ENCODE results near the gene LGALS7.
"Not testable (repeated sequence)": the region's sequence is repeated elsewhere in the genome, so short reads cannot be mapped to it uniquely, and the experiment has no call there.

Gene LGALS7

DNA sequence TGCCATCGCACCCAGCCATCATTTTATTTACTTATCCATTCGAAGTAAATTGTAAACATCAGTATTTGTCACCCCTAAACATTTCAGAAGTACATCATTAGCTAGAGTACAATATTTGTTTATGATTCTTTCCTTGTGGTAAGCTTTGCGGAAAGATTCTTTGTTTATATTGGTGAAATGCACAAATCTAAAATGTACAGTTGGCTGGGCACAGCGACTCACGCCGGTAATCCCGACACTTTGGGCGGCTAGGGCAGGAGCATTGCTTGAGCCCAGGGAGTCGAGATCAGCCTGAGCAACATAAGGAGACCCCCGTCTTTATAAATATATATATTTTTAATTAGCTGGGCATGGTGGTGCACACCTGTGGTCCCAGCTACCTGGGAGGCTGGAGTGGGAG is 25.8 kb upstream of the LGALS7 start:
- DNase-seq (ENCODE audit: low read depth in 2 of 2) = no peak

DNA sequence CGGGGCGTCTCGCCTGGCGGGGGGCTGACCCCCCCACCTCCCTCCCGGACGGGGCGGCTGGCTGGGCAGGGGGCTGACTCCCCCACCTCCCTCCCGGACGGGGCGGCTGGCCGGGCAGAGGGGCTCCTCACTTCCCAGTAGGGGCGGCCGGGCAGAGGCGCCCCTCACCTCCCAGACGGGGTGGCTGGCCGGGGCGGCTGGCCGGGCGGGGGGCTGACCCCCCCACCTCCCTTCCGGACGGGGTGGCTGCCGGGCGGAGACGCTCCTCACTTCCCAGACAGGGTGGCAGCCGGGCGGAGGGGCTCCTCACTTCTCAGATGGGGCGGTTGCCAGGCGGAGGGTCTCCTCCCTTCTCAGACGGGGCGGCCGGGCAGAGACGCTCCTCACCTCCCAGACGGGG is 24.5 kb upstream of the LGALS7 start:
- DNase-seq (ENCODE audit: low read depth in 2 of 2) = not testable (repeated sequence)

DNA sequence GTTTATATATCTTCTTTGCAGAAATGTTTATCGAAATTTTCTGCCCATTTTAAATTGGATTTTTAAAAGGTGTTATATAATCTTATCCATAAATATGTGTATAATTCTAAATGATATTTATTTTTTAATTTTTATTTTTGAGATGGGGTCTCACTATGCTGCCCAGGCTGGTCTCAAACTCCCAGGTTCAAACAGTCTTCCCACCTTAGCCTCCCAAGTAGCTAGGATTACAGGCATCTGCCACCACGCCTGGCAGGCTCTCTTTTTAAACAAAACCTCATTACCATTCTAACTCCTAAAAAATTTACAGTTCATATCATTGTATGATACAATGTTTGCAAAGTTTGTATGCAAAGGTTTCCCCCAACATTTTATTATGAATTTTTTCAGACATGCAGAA is 22.8 kb upstream of the LGALS7 start:
- DNase-seq (ENCODE audit: low read depth in 2 of 2) = no peak

DNA sequence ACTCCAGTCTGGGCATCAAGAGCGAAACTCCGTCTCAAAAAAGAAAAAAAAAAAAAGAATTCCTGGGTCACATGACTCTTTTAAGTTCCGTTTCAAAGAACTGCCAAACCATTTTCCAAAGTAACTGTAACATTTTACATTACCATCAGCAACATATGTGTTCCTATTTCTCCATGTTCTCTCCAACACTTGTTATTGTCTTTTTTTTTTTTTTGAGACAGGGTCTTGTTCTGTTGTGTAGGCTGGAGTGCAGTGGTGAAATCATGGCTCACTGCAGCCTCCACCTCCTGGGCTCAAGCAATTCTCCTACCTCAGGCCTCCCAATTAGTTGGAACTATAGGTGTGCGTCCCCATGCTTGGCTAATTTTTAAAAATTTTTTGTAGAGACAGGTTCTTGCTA is 22.2 kb upstream of the LGALS7 start:
- no peak for DNase-seq (ENCODE audit: low read depth in 2 of 2)

DNA sequence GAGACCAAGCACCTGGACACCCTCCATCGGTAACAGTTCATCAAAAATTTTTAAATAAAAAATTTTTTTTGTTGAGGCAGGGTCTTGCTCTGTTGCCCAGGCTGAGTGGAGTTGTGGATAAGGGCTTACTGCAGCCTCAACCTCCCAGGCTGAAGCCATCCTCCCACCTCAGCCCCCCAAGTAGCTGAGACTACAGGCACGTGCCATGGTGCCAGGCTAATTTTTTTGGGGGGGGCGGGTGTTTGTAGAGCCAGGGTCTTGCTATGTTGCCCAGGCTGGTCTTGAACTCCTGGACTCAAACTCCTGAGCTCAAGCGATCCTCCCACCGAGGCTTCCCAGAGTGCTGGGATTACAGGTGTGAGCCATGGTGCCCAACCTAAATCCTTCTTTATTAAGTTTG is 20.4 kb upstream of the LGALS7 start:
- DNase-seq (ENCODE audit: low read depth in 2 of 2) = no peak

DNA sequence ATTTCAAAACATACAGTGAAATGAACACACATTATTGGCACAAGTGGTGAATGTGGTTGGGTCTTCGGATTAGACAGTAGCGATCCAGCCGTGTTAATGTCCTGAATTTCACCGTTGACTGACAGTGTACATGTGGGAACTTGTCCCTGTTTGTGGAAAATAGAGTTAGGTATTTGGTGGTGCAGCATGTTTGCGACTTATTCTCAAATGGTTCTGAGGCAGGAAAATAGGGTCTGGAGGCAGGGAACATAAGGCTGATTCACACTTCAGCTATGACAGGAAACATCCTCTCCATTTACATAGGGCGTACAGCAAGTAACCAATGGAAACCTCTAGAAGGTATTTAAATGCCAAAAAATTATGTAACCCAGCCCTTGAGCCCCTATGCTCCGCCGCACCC is 19.9 kb upstream of the LGALS7 start:
- DNase-seq (ENCODE audit: low read depth in 2 of 2) = no peak

DNA sequence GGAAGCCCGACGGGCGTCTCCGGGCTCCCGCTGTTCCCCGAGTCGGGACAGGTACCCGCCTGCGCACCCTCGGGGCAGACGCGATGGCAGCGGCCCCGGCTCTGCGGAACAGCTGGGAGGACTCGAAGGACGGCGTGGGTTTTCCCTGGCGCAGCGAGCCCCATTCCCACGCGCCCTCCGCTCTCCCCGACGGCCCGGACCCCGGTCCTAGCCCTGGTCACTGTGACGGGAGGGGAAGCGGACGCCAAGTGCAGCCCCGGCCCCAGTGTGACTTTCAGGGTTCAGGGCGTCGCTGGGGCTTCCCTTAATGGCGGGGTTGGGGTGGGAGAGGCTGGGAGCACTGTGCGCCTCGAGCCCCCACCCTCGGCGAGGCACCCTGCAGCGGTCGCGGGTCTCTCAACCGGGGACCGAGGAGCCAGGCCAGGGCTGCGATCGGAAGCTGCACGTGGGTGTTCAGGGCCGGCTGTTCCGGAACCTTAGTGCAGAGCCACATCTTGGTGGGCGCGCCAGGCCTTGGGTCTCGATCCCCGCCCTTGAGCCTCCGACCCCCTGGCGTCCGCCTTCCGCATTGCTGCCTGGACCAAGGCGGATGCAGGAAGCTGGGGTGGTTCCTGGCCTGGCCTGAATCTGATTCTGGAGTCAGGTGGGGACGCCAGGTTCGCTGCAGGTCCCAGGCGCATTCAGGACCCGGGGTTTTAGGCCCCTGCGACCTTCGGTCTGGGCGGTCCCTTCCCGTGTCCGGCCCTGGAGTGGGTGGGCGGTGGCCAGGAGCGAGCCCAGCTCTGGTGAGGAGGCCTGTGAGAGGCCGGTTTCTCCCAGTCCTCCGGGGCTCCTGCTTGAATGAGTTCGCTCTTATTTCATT is 19.2 kb upstream of the LGALS7 start:
- peak in 1 of 2 donors; percentile 3 for DNase-seq (ENCODE audit: low read depth in 2 of 2)

DNA sequence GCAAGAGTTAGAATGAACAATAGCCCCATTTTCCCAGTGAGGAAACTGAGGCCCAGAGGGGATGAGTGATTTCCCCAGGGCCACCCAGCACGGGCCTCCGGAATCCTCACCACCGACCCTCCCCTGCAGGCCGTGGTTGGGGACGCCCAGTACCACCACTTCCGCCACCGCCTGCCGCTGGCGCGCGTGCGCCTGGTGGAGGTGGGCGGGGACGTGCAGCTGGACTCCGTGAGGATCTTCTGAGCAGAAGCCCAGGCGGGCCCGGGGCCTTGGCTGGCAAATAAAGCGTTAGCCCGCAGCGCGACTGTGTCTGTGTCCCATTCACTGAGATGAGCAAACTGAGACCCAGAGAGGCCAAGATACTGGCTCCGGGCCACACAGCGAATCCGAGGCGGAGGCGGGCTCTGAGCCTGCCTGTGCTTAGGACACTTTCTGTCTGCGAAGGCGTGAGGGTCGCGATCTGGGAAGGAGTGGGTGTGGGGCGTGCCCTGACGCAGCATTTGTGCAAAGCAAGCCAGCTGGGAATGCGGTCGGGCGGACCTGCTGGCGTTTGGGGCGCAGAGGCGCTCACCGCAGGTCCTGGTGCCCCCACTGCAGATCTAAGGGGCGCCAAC is 18.2 kb upstream of the LGALS7 start:
- not testable (repeated sequence) for DNase-seq (ENCODE audit: low read depth in 2 of 2)

DNA sequence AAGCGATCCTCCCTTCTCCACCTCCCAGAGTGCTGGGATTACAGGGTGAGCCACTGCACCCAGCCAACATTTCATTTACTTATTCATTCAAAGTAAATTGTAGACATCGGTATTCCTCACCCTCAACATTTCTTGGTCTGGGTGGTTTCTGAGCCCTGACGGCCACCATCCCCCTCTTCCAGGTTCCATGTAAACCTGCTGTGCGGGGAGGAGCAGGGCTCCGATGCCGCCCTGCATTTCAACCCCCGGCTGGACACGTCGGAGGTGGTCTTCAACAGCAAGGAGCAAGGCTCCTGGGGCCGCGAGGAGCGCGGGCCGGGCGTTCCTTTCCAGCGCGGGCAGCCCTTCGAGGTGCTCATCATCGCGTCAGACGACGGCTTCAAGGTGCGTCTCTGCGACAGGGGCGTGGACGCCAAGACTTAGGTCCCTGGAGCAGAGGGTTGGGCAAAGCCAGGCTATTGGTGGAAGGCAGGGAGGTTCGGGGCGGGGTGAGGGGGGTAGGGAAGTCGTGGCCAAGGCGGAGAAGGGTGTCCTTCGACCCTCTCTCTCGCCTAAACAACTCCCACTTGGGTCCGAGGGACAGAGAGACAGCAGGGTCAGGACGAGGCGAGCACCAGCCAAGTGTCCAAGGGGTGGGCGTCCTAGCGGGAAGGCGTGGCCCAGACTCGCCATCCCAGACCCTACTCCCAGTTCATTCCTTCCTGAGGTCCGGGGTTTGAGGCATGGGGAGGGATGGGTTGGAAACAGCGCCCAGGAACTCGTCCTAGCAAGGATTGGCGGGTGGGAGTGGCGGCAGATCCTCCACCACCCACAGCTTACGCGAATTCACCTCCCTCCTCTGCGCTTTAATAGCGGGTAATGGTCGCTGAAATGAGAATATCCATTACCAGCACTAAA is 17.4 kb upstream of the LGALS7 start:
- not testable (repeated sequence) for DNase-seq (ENCODE audit: low read depth in 2 of 2)

DNA sequence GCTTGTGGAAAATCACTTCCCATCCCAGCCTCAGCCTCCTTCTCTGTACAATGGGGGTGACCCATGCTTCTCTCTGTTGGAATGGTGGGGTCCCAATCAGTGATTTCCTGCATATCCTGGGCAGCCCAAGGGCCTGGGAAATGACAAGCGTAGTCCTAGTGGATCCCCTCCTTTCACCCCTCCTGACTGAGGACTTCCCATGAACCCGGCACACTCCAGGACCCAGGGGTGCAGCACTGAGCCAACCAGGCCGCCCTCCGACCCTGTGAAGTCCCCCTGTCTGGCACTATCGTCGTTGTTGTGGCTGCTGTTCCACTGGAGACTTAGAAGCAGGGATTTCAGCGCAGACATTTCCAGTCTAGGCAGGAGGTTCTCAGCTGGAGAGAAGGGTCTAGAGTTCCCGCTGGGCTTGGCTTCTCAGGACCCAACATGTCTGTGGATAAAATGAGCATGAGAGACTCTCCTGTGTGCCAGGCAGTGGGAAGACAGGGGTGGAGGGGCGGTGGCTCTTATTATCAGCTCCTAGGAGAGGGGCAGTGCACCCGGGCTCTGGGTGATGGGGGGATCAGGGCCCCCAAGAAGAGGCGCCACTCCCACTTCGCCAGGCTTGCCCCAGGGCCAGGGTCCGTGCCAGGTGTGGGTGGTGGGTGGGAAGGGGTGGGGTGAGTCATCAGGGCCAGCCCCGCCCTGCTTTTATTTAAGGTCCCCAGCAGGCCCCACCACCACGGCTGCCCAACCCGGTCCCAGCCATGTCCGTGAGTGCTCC is 15.3 kb upstream of the LGALS7 start, which contains the start of gene LGALS7B:
Gene LGALS7B, plus strand, starts transcription at position 723 of the 766 bp plus-strand sequence. Its CDS starts 27 bp downstream, at position 750.
- DNase-seq (ENCODE audit: low read depth in 2 of 2) = no peak

DNA sequence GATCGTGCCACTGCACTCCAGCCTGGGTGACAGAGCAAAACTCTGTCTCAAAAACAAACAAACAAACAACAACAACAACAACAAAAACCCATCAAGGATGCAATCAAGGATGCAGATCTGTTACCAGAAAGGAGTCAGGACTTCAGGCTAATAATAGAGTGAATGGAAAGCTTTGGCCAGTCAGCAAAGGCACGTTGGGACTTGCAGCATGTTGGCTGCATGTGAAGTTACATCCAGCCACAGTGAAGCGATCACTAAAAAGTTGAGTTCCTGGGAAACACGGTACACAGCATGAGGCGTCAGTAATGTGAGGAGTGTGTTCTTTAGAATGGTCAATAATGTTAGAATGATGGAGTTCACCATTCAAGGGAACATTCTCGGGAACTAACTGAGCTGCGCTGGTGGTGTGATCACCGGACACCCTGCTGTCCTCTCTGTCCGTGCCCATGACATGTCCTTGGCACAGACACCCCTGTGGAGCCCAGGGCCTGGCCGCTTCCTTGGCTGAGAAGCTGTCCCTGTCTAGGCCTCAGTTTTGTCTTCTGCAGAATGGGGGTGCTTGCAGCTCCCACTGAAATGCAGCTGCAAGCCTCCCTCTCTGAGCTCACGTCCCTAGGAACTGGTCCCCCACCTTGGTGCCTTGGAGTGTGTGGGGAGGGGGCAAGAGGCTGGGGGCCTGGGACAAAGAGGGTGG is 13.4 kb upstream of the LGALS7 start:
- no peak for DNase-seq (ENCODE audit: low read depth in 2 of 2)

DNA sequence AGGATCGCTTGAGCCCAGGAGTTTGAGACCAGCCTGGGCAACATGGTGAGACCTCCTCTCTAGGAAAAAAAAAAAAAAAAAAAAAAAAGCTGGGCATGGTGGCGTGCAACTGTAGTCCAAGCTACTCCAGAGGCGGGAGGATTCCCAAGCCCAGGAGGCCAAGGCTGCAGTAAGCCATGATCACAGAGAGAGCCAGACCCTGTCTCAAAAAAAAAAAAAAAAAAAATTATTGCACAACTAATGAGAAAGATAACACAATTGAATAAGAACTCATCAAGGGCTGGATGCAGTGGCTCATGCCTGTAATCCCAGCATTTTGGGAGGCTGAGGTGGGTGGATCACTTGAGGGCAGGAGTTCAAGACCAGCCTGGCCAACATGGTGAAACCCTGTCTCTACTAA is 12.7 kb upstream of the LGALS7 start:
- DNase-seq (ENCODE audit: low read depth in 2 of 2) = not testable (repeated sequence)

DNA sequence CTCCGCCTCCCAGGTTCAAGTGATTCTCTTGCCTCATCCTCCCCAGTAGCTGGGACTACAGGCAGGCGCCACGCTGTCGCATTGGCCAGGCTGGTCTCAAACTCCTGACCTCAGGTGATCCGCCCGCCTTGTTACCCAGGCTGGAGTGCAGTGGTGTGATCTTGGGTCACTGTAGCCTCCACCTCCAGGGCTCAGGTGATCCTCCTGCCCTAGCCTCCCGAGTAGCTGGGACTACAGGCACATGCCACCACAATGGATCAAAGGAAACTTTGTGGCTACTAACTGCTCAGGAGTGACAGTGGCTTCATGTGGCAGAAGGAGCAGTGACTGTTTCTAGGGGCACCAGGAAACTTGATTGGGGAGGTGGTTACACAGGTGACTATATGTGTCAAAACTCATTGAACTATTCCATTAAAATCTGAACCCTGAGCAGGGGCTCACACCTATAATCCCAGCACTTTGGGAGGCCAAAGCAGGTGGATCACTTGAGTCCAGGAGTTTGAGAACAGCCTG is 11.9 kb upstream of the LGALS7 start:
- no peak for DNase-seq (ENCODE audit: low read depth in 2 of 2)

DNA sequence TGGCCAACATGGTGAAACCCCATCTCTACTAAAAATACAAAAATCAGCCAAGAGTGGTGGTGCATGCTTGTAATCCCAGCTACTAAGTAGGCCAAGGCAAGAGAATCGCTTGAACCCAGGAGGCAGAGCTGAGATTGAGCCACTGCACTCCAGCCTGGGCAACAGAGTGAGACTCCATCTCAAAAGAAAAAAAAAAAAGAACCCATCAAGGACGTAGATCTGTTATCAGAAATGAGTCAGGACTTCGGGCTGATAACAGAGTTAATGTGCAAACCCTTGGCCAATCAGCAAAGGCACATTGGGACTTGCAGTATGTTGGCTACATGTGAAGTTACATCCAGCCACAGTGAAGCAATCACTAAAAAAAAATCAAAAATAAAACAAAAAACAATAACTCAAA is 10.9 kb upstream of the LGALS7 start:
- no peak for DNase-seq (ENCODE audit: low read depth in 2 of 2)

DNA sequence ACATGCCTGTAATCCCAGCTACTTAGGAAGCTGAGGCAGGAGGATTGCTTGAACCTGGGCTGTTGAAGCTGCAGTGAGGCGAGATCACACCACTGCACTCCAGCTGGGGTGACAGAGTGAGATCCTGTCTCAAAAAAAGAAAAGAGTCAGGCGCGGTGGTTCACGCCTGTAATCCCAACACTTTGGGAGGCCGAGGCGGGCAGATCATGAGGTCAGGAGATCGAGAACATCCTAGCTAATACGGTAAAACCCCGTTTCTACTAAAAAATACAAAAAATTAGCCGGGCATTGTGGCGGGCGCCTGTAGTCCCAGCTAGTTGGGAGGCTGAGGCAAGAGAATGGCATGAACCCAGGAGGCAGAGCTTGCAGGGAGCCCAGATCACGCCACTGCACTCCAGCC is 8.9 kb upstream of the LGALS7 start:
- not testable (repeated sequence) for DNase-seq (ENCODE audit: low read depth in 2 of 2)

DNA sequence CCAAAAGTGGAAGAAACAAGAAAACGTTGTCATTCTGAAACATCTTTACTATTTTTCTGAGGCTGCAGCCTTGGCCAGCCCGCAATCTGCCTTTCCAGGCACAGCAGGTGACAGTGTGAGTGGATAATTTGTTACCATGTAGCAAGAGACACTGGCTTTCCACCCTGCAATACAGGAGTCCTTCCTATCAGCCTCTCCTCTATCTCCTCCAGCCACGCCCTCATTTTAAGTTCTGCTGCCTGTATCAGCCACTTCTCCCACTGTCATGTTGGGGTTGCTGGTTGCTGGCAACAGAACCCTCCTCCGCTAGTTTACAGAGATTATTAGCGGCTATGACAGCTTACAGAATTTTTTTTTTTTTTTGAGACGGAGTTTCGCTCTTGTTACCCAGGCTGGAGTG is 7.7 kb upstream of the LGALS7 start:
- no peak for DNase-seq (ENCODE audit: low read depth in 2 of 2)

DNA sequence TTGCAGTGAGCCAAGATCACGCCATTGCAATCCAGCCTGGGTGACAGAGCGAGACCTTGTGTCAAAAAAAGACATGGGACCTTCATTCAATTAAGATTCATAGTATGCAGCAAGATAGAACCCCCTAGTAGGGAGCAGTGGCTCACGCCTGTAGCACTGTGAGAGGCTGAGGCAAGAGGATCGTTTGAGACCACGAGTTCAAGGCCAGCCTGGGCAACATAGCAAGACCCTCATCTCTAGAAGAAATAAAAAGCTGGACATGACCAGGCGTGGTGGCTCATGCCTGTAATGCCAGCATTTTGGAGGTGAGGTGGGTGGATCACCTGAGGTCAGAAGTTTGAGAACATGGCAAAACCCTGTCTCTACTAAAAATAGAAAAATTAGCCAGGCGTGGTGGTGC is 7.1 kb upstream of the LGALS7 start:
- no peak for DNase-seq (ENCODE audit: low read depth in 2 of 2)

DNA sequence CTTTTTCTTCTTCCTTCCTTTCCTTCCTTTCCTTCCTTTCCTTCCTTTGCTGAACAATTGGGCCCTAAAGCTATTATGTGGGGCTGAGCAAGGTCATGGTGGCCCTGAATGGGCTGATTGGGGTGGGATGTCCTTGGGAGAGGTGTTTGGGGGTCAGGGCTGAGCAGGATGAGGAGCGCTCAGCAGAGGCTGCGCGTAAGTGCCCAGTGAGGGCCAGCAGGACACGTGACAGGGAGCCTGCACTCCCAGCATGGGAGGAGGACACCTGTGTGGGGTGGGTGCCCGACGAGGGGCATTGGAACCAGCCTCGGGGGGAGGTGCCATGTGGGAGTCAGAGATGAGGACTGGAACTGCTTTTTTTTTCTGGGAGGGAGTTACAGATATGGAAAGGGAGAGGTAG is 5.4 kb upstream of the LGALS7 start:
- no peak for DNase-seq (ENCODE audit: low read depth in 2 of 2)

DNA sequence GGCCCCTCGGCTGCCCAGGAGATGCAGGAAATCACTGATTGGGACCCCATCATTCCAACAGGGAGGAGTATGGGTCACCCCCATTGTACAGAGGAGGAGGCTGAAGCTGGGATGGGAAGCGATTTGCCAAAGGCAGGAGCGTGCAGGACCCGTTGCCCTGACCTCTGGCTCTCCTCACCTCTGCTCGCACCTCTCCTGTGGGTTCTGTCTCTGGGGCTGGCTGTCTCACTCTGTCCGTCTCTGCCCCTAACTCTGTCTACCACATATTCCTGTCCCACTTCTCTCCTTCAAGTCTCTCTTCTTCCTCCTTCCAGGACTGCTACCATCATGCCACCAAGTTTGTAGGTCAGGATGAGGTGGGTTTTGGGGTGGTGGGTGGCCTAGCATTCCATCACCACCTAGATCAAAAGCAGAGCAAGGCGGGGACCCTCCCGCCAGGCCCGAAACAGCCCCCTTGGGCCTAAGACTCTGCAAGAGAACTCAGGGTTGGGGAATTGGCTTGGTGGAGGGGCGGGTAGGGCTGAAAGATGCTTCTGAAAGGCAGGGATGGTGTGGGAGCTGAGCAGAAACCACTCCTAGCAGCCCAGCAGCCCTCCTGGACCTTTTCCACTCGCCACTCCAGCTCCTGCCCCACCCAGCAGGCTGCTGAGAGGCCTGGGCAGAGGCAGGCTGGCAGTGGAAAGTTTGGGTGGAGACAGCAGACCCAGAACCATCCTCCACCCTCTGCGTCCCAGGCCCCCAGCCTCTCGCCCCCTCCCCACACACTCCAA is 1.0 kb upstream of the LGALS7 start:
- no peak for DNase-seq (ENCODE audit: low read depth in 2 of 2)

DNA sequence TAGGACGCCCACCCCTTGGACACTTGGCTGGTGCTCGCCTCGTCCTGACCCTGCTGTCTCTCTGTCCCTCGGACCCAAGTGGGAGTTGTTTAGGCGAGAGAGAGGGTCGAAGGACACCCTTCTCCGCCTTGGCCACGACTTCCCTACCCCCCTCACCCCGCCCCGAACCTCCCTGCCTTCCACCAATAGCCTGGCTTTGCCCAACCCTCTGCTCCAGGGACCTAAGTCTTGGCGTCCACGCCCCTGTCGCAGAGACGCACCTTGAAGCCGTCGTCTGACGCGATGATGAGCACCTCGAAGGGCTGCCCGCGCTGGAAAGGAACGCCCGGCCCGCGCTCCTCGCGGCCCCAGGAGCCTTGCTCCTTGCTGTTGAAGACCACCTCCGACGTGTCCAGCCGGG is 1.7 kb downstream of the LGALS7 start:
- DNase-seq (ENCODE audit: low read depth in 2 of 2) = not testable (repeated sequence)

All from activated CD8-positive, alpha-beta memory T cell treated with anti-CD3 and anti-CD28 coated beads for 4 hours (primary cell).